EH (cell line): ENCODE measurements around the gene IGSF3.

Source experiments
- DNase-seq: peaks from one replicate; pipeline ENCODE4 v3.0.0-alpha.2; 2015; ENCODE audit warnings: low read depth

Gene IGSF3

DNA sequence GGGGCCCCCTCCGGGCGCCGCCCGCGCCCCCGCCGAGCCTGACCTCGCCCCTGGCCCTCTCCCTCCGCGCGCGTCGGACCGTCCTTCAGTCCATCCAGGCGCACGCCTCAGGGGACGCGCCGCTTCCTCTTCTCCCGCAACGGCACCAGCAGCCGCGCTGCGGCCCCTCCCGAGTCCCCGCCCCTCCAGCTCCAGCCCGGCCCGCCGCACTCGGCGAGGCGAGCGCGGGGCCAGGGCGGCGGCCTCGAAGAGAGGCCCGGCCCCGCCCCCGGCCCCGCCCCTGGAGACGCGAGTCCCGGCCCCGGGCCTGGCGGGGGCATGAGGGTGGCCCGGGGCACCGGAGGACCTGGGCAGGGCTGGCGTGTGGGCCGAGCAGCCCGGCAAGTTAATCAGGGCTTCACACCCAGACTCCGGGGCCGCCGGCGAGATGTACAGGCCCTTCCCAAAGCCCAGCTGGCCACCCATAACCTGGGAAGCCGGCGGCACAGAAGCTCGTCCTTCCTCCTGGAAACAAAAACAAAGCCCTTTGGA, at the start of gene IGSF3:
IGSF3 (minus strand) TSS at position 159 of the 531 bp plus-strand sequence. CDS start 1,407 bp downstream, outside the sequence.
- DNase-seq, result peak; percentile 49

DNA sequence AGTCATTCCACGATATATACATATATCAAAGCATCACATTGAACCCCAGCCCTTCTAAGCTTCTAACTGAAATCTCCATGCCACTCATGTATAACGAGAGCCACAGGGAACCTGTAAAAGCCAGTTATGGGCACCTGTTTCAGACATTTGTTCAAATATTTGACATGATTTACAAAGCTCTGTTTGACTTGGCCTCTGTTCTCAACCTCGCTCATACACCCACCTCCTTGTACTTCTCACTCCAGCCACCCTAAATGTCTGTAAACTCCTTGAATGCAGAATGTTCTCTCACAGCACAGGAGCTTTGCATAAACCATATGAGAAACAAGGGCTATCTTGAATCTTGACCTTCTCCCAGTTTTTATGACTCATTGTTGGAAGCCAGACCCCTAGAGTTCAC, 49.8 kb upstream of the IGSF3 start:
- DNase-seq, result no peak

DNA sequence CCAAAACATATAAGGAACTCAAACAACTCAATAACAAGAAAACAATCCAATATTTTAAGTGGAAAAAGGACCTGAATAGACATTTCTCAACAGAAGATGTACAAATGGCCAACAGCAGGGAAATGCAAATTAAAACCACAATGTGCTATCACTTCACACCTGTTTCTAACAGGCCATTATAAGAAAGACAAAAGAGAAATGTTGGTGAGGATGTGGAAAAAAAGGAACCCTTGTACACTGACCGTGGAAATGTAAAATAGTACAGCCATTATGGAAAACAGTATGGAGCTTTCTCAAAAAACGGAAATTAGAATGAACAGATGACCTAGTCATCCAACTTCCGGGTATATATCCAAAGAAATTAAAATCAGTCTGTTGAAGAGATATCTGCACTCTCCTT, 48.9 kb upstream of the IGSF3 start:
- no peak for DNase-seq

DNA sequence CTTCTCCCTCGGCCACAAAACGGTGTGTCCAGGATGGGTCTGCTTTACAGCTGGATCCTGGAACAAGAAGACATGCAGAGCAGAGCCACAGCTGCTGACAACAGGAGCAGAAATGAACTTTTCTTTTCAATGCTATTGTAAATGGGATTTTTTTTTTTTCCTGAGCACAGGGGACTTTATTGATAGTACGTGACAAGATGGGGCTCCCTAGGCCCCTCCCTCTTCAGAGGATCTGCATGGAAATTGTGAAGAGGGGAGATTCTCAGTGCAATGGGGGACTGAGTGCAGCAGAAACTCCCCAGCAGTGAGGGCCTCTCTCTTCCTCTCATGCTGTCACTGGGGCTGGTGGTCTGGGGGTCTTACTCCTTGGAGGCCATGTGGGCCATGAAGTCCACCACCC, 45.9 kb upstream of the IGSF3 start:
- no peak for DNase-seq

DNA sequence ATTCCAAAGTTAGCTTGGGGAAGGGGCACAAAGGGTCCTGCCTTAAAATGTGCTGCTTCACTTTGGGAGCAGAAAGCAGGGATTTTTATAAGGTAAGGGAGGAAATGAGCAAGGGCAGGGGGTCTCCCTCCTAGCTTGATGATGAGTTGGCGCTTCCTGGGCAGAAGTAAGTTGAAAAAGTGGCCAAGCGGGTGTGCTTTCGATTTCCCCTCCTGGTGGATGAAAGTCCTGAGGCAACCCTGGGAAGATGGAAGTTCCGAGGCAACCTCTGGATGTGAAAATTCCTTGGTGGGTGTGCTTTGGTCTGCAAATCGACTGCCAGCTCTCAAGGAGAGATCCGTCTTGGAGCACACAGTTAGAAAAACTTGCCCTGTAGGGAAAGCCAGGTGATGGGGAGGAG, 45.0 kb upstream of the IGSF3 start:
- DNase-seq, result no peak

- no peak for DNase-seq
These were observed 43.8 kb upstream of the IGSF3 start for GRCh38 chr1:116711263-116711840.

GRCh38 chr1:116710420-116711262, 43.1 kb upstream of the IGSF3 start:
- no peak for DNase-seq

GRCh38 chr1:116709666-116710167, 42.2 kb upstream of the IGSF3 start:
- DNase-seq, result no peak

DNA sequence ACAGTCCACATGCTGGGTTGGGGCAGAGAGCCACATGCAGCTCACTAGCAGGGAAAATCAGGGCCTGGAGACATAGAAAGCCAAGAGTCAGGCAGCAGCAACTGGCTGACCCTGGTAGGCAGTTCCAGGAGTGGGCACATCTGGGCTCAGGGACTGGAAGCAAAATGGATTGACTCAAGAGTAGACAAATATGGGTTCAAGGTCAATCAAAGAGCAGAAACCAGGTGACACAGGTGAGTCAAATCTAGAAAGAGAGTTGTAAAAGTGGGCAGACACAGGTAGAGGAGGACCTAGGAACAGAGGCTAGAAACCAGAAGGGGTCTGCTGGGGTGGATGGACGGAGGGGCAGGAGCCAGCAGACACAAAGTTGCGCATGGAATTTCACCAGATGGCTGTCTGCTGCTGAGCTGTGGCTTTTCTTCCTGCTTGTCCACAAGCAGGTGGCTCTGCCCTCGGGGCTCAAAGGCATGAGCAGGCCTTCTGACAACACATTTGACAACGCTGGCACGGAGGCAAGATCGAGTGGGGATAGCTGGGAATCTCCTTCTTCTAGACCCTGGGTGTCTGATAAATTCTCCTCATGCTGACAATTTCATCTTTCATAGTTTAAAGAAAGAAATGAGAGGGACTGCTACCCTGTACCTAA, 40.8 kb upstream of the IGSF3 start:
- no peak for DNase-seq

GRCh38 chr1:116706841-116707240, 39.3 kb upstream of the IGSF3 start:
- DNase-seq, result no peak

DNA sequence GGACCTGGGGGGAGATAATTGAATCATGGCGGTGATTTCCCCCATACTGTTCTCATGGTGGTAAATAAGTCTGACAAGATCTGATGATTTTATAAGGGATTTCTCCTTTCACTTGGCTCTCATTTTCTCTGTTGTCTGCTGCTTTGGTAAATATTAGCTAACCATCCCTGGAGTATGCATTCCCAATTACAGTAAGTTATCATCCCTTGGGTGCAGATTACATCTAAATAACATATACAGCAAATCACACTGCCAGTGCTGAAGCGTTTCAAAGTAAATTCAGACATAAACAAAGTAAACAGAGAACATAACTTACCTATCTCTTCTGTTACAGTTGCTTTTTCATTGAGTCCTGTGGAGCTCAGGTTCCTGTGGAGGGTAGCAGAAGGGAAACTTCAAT, 38.6 kb upstream of the IGSF3 start:
- no peak for DNase-seq

- no peak for DNase-seq
These were observed 36.7 kb upstream of the IGSF3 start for GRCh38 chr1:116704278-116704677.

DNA sequence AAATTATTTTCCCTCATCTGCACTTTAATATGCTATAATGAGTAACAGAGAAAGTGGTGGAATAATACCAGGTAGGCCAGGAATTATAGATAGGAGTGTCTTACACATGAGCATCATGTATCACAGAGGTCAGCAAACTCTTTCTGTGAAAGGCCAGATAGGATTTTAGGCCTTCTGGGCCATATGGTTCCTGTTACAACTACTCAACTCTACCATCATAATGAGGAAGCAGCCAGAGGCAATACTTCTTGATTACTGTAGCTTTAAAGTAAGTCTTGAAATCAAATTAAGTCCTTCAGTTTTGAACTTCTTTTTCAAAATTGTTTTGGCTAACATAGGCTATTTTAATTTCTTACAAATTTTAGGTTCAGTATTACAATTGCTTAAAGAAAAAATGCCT, 32.1 kb upstream of the IGSF3 start:
- DNase-seq, result no peak

DNA sequence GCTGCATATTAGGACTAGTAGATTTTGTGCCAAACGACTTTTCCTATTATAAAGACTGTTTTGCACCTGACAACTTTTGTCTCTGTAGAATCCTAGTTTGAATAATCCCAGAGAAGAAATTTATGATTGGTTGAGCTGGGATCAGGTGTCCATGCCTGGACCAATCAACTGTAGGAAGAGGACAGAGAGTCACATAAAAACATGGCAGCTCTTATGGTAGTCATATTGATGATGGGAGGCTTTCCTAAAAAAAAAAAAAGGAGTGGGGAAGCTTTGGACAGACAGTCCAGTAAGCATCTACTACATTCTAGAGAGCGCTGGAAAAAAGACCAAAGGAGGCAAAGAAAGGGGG, 30.7 kb upstream of the IGSF3 start:
- DNase-seq, result no peak

DNA sequence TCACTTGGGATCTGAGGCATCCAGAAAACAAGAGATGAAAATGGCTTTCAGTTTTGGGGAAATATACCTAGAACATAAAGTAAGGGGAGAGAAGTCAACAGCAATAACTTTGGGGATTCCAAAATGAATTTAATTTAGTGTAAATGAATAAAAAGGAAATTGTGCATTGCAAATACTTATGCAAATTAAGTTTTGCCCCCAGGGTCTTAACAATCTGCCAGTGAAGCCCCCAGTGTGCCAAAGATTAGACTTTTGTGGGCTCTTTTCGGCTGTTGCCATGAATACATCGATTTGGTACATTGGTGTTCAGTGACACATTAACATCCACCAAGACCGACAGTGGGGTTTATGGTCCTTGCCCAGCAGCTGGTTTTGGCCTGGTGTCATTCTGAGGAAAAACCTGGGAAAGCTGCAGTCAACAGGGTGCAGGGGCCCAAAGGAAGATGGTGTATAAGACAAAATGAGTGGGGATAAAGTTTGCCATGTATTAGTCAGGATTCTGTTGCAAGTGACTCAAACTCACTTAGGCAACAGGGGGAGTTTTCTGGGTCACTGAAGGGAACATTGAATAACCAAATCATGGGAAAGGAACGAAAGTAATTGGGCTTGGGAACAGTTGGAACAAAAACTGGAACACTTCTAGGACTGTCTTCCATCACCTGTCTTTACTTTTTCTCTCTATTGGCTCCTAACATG, 30.2 kb upstream of the IGSF3 start:
- no peak for DNase-seq

DNA sequence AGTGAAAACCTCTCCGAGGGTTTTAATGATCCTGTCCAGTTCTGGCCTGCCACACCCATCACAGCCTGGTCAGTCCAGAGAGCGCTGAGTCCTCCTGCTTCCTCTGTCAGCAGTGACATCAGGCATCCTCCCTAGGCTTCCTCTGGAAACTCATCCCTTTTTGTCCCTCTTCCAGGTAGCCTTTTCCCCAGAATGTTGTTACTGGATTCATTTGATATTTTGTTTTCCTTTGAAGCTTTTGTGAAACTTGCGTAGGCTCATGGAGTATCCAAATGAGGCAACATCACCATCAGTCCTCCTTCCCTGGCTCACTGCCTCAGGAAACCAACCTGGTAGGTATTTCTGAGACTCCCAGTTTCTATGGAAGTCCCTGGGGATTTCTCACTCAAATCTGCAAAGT, 27.0 kb upstream of the IGSF3 start:
- DNase-seq, result no peak

- DNase-seq, result peak; percentile 32
These were observed 26.4 kb upstream of the IGSF3 start for GRCh38 chr1:116693759-116694480.

DNA sequence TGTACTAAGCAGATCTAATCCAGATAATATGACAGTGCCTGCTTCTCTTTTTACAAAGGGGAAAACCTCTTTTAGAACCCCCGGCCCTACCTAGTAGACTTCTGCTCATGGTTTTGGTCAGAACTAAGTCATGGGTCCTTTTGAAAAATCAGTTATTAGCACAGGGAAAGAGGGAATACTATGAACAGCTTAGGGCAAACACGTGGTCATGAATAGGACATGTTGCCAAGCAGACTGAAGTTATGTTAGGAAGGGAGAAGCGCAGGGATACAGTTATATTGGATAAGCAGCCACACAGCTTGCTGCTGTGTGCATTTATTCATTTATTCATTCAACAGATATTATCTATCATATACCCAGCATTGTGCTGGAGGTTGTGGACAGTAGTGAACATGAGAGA, 25.3 kb upstream of the IGSF3 start:
- no peak for DNase-seq

DNA sequence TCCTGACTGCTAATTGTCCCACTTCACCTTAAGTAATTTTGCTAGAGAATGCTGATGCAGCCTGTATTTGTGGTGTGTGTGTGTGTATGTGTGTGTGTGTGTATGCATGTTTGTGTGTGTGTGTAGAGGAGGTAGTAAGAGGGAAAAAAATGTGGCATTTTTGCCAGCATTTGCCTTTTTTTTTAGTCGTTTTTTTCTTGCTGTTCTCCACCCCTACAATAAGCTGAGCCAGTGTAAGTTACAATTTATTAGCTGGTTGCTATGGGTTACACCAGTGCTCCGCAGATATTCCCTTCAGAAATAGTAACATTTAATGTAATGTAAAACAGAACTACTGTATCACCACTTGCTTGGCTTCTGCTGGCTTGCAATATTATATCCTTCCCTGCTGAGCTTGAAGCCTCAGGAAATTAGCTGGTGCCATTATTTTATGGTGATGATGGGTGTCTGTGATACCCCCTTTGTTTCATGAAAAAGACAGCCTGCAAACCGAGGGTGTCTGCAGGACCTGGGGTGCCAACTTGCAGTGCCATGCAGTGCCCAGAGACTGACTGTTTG, 23.4 kb upstream of the IGSF3 start:
- DNase-seq, result no peak

DNA sequence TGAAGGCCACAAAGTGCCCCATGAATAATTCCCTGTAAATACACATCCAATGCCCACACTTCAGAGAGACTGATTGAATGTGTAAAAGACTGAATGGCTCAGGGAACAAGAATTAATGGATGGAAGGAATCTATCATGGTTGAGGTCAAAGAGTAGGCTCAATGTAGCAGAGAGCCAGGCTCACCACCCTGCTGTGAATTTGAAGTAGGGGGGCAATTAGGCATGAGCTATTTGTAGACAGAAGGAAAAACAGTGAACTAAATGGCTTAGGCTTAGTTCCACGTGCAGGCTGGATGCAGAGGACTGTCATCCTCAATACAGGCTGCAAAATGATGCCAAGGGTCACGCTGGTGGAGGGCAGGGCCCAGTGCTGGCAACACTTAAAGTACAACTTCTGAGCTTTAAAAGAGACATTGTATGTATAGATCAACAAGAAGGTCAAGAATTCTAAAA, 22.9 kb upstream of the IGSF3 start:
- no peak for DNase-seq

GRCh38 chr1:116686723-116687352, 19.3 kb upstream of the IGSF3 start:
- no peak for DNase-seq
